Naive thymus-derived CD8-positive, alpha-beta T cell (primary cell): ENCODE results near the gene FOXP2. TPM values are rescaled to one million over a fixed set of nuclear protein-coding genes. Genes with fewer than 3 reads are reported as not detected.
"Not testable (repeated sequence)": the region's sequence is repeated elsewhere in the genome, so short reads cannot be mapped to it uniquely, and the experiment has no call there.

Experiments used
- ATAC-seq, 2 donors: fragments of 150-1000 bp; cut with Tn5 transposase in 1 of 2; sonication (Bioruptor Pico), chemical (Tn5 transposase) in 1 of 2; 1 replicate in 1 of 2; 2 replicates in 1 of 2; pipeline ENCODE4 v1.10.0; 2021; ENCODE audit warnings: mild to moderate bottlenecking in 2 of 2, moderate library complexity in 2 of 2
- POLR2A ChIA-PET: fragments of 350-600 bp; sonication (Branson Sonifier 250); formaldehyde crosslinking; loops from one replicate; lab custom pipeline; 2021; ENCODE audit warnings: antibody characterized with exemption; lab: Charles Lee
- DNase-seq, 10 donors: peaks; one replicate each; pipeline versions ENCODE4 v3.0.0 to v3.0.0-alpha.2; 2020 to 2022
- H3K27ac Mint-ChIP-seq, 10 donors: one replicate each; pipeline ENCODE4 v1.8.0; 2020 to 2022; ENCODE audit warnings: mild to moderate bottlenecking in 10 of 10, mixed read lengths in 10 of 10, moderate library complexity in 4 of 10, inconsistent platforms in 1 of 10
- H3K27me3 Mint-ChIP-seq, 5 donors: one replicate each; pipeline ENCODE4 v1.8.0; 2021 to 2022; ENCODE audit warnings: mixed read lengths in 5 of 5
- H3K36me3 Mint-ChIP-seq, 3 donors: one replicate each; pipeline ENCODE4 v1.8.0; 2020 to 2022; ENCODE audit warnings: mixed read lengths in 3 of 3, mild to moderate bottlenecking in 2 of 3, inconsistent platforms in 1 of 3
- H3K4me1 Mint-ChIP-seq, 4 donors: one replicate each; pipeline ENCODE4 v1.8.0; 2021 to 2022; ENCODE audit warnings: mixed read lengths in 4 of 4
- H3K4me3 Mint-ChIP-seq, 10 donors: one replicate each; pipeline ENCODE4 v1.8.0; 2020 to 2022; ENCODE audit warnings: mild to moderate bottlenecking in 10 of 10, mixed read lengths in 10 of 10, moderate library complexity in 6 of 10, inconsistent platforms in 1 of 10
- H3K9me3 Mint-ChIP-seq, 9 donors: one replicate each; pipeline ENCODE4 v1.8.0; 2020 to 2022; ENCODE audit warnings: mixed read lengths in 9 of 9, mild to moderate bottlenecking in 3 of 9, inconsistent platforms in 1 of 9, moderate library complexity in 1 of 9
- polyA plus RNA-seq, 3 donors: library from polyadenylated mRNA; unstranded; fragments of 300-500 nt; fragmentation: Illumina TruSeq; gene quantifications; one replicate each; pipeline ENCODE4 v1.2.3, GENCODE V29; 2021
- total RNA-seq, 8 experiments: library from RNA in 2 of 8; stranded (reverse) in 2 of 8; gene quantifications; one replicate each; pipeline ENCODE4 v1.2.3 and lab custom pipeline; 2021 to 2026

Gene FOXP2
- total and polyA plus RNA-seq, 5 experiments from 2014 or later, result not detected

DNA sequence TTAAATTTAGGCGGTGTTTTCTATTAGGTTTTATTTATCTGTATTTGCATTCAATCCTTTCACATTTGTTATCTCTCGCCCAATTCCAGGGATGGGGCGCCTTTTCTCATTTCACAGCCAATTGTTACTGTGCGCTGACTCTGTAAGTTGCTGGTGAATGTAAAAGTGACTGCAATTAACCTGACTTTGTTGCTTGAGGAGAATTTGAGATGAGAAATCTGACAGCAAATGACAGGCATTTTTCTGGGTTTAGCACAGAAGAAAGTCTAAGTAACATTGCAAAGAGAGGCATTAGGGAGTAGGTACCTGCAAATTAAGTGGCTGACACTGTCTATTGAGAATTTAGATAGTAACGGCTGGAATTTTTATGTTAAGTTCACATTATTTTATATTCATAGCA is 16.6 kb downstream of the FOXP2 start:
- DNase-seq (no peak), ATAC-seq (no peak)
- Mint-ChIP-seq H3K27ac (no peak overlapping the region), H3K9me3 (peaks cover 0 to 11% (median 1%) of the 10 kb centered on the region in 9 donors), H3K36me3 (no peaks in the 10 kb centered on the region), H3K4me1 (no peaks in the 10 kb centered on the region), H3K27me3 (no peaks in the 10 kb centered on the region), H3K4me3 (no peak overlapping the region)
- POLR2A ChIA-PET, result no interaction called here

GRCh38 chr7:114432061-114432460 is 17.4 kb downstream of the FOXP2 start:
- peaks cover 0 to 11% (median 1%) of the 10 kb centered on the region in 9 donors for H3K9me3 Mint-ChIP-seq
- no peaks in the 10 kb centered on the region for H3K36me3 Mint-ChIP-seq
- no peak for DNase-seq
- H3K4me1 Mint-ChIP-seq, result no peaks in the 10 kb centered on the region
- no peak overlapping the region for H3K4me3 Mint-ChIP-seq
- POLR2A ChIA-PET, result no interaction called here
- no peak overlapping the region for H3K27ac Mint-ChIP-seq
- no peak for ATAC-seq
- no peaks in the 10 kb centered on the region for H3K27me3 Mint-ChIP-seq

DNA sequence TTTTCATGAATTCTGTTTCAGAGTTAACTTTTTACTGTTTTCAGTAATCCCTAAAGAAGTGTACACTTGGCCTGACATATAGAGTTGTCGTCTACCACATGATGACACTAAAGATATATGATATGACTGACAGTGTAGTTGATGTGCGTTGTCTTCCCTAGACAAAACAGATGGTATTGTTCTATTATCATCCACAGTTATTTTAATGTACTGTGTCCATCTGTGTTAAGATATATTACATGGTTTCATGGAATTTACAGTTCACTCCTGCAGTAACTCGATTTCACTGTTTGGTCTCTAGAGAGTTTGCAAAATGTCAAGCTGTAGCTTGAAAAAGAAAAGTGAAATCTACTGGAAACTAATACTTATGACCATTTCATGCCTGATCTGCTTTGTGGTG is 18.1 kb downstream of the FOXP2 start:
- POLR2A ChIA-PET, result no interaction called here
- no peak overlapping the region for H3K4me3 Mint-ChIP-seq
- DNase-seq (no peak), ATAC-seq (no peak)
- H3K36me3 Mint-ChIP-seq, result no peaks in the 10 kb centered on the region
- H3K4me1 Mint-ChIP-seq, result no peaks in the 10 kb centered on the region
- H3K27me3 Mint-ChIP-seq, result no peaks in the 10 kb centered on the region
- no peak overlapping the region for H3K27ac Mint-ChIP-seq
- peaks cover 0 to 11% (median 1%) of the 10 kb centered on the region in 9 donors for H3K9me3 Mint-ChIP-seq

DNA sequence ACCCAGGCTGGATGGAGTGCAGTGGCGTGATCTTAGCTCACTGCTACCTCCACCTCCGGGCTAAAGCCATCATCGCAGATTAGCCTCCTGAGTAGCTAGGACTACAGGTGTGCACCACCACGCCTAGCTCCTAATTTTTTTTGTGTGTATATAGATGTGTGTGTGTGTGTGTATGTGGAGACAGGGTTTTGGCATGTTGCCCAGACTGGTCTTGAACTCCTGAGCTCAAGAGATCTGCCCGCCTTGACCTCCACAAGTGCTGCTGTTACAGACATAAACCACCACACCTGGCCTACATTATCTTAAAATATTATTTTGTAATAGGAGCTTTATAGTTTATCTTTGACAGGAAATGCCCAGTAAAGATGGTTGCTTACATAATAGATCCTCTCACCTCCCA is 25.0 kb downstream of the FOXP2 start:
- ATAC-seq, result no peak
- Mint-ChIP-seq H3K4me1 (no peaks in the 10 kb centered on the region), H3K27me3 (no peaks in the 10 kb centered on the region), H3K36me3 (no peaks in the 10 kb centered on the region), H3K27ac (no peak overlapping the region), H3K9me3 (peaks cover 0 to 16% (median 2%) of the 10 kb centered on the region in 9 donors), H3K4me3 (no peak overlapping the region)
- POLR2A ChIA-PET, result no interaction called here
- DNase-seq, result no peak

DNA sequence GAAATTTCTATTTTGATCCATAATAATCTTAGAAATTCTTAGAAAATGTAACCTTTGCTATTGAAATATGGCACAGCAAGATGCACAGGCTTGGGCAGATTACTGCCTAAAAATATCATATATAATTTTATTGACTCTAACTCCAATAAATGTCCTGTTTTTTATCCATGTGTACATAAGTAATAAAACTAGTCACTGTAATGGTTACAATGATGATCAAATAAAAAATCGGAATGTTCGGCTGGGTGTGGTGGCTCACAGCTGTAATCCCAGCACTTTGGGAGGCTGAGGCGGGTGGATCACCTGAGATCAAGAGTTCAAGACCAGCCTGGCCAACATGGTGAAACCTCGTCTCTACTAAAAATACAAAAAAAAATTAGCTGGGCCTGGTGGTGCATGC is 26.3 kb downstream of the FOXP2 start:
- H3K4me3 Mint-ChIP-seq, H3K36me3 Mint-ChIP-seq, POLR2A ChIA-PET, ATAC-seq, H3K27ac Mint-ChIP-seq, H3K4me1 Mint-ChIP-seq, H3K27me3 Mint-ChIP-seq, DNase-seq: not testable (repeated sequence)
- H3K9me3 Mint-ChIP-seq, result peaks cover 0 to 11% (median 0%) of the 10 kb centered on the region in 9 donors

- Mint-ChIP-seq H3K27me3 (peaks cover 0 to 3% (median 0%) of the 10 kb centered on the region in 5 donors), H3K27ac (no peak overlapping the region), H3K4me3 (no peak overlapping the region), H3K36me3 (no peaks in the 10 kb centered on the region), H3K9me3 (peaks cover 0 to 11% (median 2%) of the 10 kb centered on the region in 9 donors), H3K4me1 (no peaks in the 10 kb centered on the region)
- POLR2A ChIA-PET, result no interaction called here
- DNase-seq, result no peak
- no peak for ATAC-seq
These were observed 29.6 kb downstream of the FOXP2 start for GRCh38 chr7:114444196-114444595.

DNA sequence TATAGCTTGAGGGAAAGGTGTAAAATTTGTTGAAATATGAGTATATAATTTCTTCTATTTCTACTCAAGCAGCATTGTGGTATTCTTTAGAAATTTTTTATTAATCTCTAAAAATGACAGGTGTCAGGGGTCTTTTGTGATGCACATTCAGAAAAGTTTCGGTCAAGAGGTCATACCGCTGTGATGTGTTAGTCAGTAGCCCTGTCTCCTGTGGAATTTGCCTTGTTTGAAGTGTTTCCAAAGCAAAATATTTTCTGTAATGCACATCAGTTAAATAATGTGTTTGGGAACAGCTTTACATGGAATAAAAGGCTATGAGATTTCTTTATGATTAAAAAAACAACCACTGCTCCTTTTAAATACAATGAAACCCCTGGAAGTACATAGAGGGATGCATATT is 35.8 kb downstream of the FOXP2 start:
- ATAC-seq (no peak), DNase-seq (no peak)
- Mint-ChIP-seq H3K4me3 (no peak overlapping the region), H3K4me1 (no peaks in the 10 kb centered on the region), H3K36me3 (no peaks in the 10 kb centered on the region), H3K9me3 (peaks cover 0 to 2% (median 0%) of the 10 kb centered on the region in 9 donors), H3K27me3 (peaks cover 0 to 3% (median 0%) of the 10 kb centered on the region in 5 donors), H3K27ac (no peak overlapping the region)
- POLR2A ChIA-PET, result no interaction called here

GRCh38 chr7:114459574-114459973 is 45.0 kb downstream of the FOXP2 start:
- H3K4me1 Mint-ChIP-seq, result no peaks in the 10 kb centered on the region
- H3K4me3 Mint-ChIP-seq, result no peak overlapping the region
- POLR2A ChIA-PET, result no interaction called here
- ATAC-seq (no peak), DNase-seq (no peak)
- no peak overlapping the region for H3K27ac Mint-ChIP-seq
- no peaks in the 10 kb centered on the region for H3K36me3 Mint-ChIP-seq
- no peaks in the 10 kb centered on the region for H3K27me3 Mint-ChIP-seq
- peaks cover 0 to 10% (median 0%) of the 10 kb centered on the region in 9 donors for H3K9me3 Mint-ChIP-seq

DNA sequence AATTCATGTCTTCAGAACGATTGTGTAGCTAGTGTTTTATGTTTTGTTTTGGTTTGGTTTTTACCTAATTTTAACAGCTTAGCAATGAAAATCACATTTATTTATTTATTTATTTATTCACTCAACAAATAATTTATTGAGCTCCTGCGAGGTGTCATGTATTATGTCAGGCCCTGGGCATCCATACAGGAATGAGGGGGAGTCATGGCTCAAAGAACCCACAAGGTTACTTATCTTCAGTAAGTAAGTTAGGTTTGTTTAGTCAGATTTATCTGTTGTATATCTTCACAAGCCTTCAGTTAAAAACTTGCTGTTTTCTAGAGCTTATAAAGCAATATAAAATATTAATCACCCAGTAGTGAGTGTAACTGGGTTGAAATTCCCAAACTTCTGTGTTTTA is 45.4 kb downstream of the FOXP2 start:
- no peaks in the 10 kb centered on the region for H3K36me3 Mint-ChIP-seq
- H3K9me3 Mint-ChIP-seq, result peaks cover 0 to 10% (median 0%) of the 10 kb centered on the region in 9 donors
- H3K4me3 Mint-ChIP-seq, result no peak overlapping the region

DNA sequence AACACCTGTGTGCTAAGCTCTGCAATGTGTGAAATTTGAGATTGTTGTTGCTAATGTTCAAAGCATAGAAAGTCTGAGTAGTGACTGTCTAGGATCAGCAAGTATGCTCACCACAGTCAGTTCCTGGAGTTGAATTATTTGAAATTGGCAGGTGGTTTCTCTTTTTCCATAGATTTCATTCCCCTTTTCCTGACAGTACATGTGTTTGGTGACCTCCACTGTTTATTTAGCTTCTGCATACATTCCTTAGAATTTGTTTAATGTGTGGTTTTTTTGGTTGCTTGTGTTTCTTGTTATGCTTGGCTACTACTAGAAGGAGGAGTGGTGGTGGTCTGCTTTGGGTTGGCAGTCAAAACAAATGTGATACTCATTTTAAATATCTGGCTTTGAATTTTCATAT is 52.3 kb downstream of the FOXP2 start:
- no peaks in the 10 kb centered on the region for H3K36me3 Mint-ChIP-seq
- peaks cover 0 to 9% (median 0%) of the 10 kb centered on the region in 9 donors for H3K9me3 Mint-ChIP-seq
- no peak overlapping the region for H3K27ac Mint-ChIP-seq
- DNase-seq (no peak), ATAC-seq (no peak)
- POLR2A ChIA-PET, result no interaction called here
- no peak overlapping the region for H3K4me3 Mint-ChIP-seq
- no peaks in the 10 kb centered on the region for H3K27me3 Mint-ChIP-seq
- H3K4me1 Mint-ChIP-seq, result no peaks in the 10 kb centered on the region

More for the DNA sequence above, 45.4 kb downstream of the FOXP2 start:
- Mint-ChIP-seq H3K27ac (no peak overlapping the region), H3K4me1 (no peaks in the 10 kb centered on the region), H3K27me3 (no peaks in the 10 kb centered on the region)
- DNase-seq (no peak), ATAC-seq (no peak)
- POLR2A ChIA-PET, result no interaction called here

- Mint-ChIP-seq H3K4me3 (no peak overlapping the region), H3K9me3 (peaks cover 0 to 9% (median 0%) of the 10 kb centered on the region in 9 donors), H3K27me3 (no peaks in the 10 kb centered on the region), H3K36me3 (no peaks in the 10 kb centered on the region), H3K27ac (no peak overlapping the region), H3K4me1 (no peaks in the 10 kb centered on the region)
- POLR2A ChIA-PET, result no interaction called here
- ATAC-seq, result no peak
- DNase-seq, result no peak
These were observed 54.2 kb downstream of the FOXP2 start for GRCh38 chr7:114468844-114469243.

- H3K4me1 Mint-ChIP-seq, result no peaks in the 10 kb centered on the region
- no peaks in the 10 kb centered on the region for H3K36me3 Mint-ChIP-seq
- no peak for ATAC-seq
- H3K9me3 Mint-ChIP-seq, result peaks cover 0 to 2% (median 0%) of the 10 kb centered on the region in 9 donors
- POLR2A ChIA-PET, result no interaction called here
- H3K27ac Mint-ChIP-seq, result no peak overlapping the region
- H3K27me3 Mint-ChIP-seq, result no peaks in the 10 kb centered on the region
- no peak overlapping the region for H3K4me3 Mint-ChIP-seq
- DNase-seq, result no peak
These were observed 58.4 kb downstream of the FOXP2 start for GRCh38 chr7:114472896-114473512.

- H3K4me3 Mint-ChIP-seq, result no peak overlapping the region
- DNase-seq (no peak), ATAC-seq (no peak)
- H3K36me3 Mint-ChIP-seq, result no peaks in the 10 kb centered on the region
- POLR2A ChIA-PET, result no interaction called here
- peaks cover 0 to 11% (median 0%) of the 10 kb centered on the region in 9 donors for H3K9me3 Mint-ChIP-seq
- no peak overlapping the region for H3K27ac Mint-ChIP-seq
- no peaks in the 10 kb centered on the region for H3K4me1 Mint-ChIP-seq
- H3K27me3 Mint-ChIP-seq, result no peaks in the 10 kb centered on the region
These were observed 63.8 kb downstream of the FOXP2 start for GRCh38 chr7:114478384-114478783.

GRCh38 chr7:114481999-114482398 is 67.4 kb downstream of the FOXP2 start:
- H3K9me3 Mint-ChIP-seq, result peaks cover 0 to 12% (median 7%) of the 10 kb centered on the region in 9 donors
- H3K4me1 Mint-ChIP-seq, result no peaks in the 10 kb centered on the region
- H3K36me3 Mint-ChIP-seq, result no peaks in the 10 kb centered on the region
- H3K27ac Mint-ChIP-seq, result no peak overlapping the region
- ATAC-seq (no peak), DNase-seq (no peak)
- H3K4me3 Mint-ChIP-seq, result no peak overlapping the region
- no peaks in the 10 kb centered on the region for H3K27me3 Mint-ChIP-seq
- POLR2A ChIA-PET, result no interaction called here
